VCaP (cell line): ENCODE data around the gene XXYLT1.
A peak's percentile ranks its signal among the peaks of the same experiment; 100 is the strongest.

ENCODE experiments used
- H3K27ac ChIP-seq: fragments of 450-650 bp; 2 replicates; pipeline ENCODE4 v1.5.1; 2017
- CTCF ChIP-seq: fragments of 450-650 bp; conservative IDR thresholded peaks from 2 replicates; pipeline ENCODE4 v1.5.1; 2017; ENCODE audit warnings: mild to moderate bottlenecking, moderate library complexity

Gene XXYLT1

GRCh38 chr3:195081242-195081963, 189.6 kb downstream of the XXYLT1 start:
- H3K27ac ChIP-seq = peak overlapping the region; percentile 23; the same call in 1 of the 2 replicates

GRCh38 chr3:195080571-195081151, 190.3 kb downstream of the XXYLT1 start:
- H3K27ac ChIP-seq = peak overlapping the region; percentile 23; the same call in 1 of the 2 replicates
- no peak for TF ChIP-seq CTCF

More at GRCh38 chr3:195081242-195081963, 189.6 kb downstream of the XXYLT1 start:
- no peak for TF ChIP-seq CTCF

GRCh38 chr3:195080125-195080524, 190.8 kb downstream of the XXYLT1 start:
- H3K27ac ChIP-seq = no peak overlapping the region; the same call in 1 of the 2 replicates
- TF ChIP-seq CTCF = no peak

GRCh38 chr3:195079636-195080035, 191.3 kb downstream of the XXYLT1 start:
- TF ChIP-seq CTCF = no peak
- no peak overlapping the region for H3K27ac ChIP-seq

- TF ChIP-seq CTCF = no peak
- no peak overlapping the region for H3K27ac ChIP-seq
These were observed 192.0 kb downstream of the XXYLT1 start for GRCh38 chr3:195078891-195079440.

- H3K27ac ChIP-seq = no peak overlapping the region
- no peak for TF ChIP-seq CTCF
These were observed 193.1 kb downstream of the XXYLT1 start for GRCh38 chr3:195077611-195078540.
